Measurements from ENCODE around the gene DLG2.

DNA sequence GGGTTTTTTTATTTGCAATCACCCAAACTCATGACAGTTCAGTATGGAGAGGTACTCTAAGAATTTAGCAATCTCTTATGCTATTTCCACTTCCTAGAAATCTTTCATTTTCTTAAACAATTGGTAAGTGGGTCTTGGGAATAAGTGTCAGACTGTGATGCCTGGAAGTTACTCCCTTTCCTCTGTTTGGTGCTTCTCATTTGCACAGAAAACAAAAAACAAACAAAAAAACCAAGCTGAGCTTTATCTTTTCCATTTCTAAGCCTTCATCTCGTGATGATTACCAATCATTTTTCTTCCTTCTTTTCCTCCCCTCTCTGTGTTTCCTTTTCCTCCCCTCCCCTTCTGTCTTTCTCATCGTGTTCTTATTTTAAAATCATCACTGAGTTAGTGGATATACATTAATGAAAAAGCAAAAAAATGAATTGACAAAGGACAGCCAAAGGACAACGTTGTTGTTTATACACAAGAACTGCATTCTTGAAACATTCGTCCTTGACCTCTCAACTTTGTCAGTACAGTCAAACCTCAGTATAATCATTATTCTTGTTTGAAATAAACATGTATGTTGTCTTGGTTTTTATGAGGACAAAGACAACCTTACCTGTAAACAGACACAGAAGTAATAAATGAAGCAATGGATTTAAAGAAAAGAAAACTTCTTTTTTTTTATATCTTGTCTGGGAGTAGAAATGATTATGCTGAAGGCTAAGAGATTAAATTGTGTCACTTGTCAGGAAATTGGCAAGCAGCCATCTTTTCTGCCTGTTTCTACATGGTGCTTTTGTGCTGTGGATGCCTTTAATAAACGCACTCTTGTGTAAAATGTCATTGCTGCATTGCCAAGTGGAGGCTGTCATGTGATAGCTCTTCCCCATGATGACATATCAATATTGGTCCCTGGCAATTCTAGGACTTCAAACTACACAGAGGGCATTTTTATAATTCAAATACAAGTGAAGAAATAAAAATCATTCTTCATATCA lies 1537.8 kb downstream of the DLG2 start:
- no peak for TF ChIP-seq POLR2A (IDR thresholded peaks at IDR 0.05)
- TF ChIP-seq, protein P1, sequence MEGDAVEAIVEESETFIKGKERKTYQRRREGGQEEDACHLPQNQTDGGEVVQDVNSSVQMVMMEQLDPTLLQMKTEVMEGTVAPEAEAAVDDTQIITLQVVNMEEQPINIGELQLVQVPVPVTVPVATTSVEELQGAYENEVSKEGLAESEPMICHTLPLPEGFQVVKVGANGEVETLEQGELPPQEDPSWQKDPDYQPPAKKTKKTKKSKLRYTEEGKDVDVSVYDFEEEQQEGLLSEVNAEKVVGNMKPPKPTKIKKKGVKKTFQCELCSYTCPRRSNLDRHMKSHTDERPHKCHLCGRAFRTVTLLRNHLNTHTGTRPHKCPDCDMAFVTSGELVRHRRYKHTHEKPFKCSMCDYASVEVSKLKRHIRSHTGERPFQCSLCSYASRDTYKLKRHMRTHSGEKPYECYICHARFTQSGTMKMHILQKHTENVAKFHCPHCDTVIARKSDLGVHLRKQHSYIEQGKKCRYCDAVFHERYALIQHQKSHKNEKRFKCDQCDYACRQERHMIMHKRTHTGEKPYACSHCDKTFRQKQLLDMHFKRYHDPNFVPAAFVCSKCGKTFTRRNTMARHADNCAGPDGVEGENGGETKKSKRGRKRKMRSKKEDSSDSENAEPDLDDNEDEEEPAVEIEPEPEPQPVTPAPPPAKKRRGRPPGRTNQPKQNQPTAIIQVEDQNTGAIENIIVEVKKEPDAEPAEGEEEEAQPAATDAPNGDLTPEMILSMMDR (IDR thresholded peaks at IDR 0.05) = no peak
- TF ChIP-seq EP300 (IDR thresholded peaks at IDR 0.05) = no peak
- TF ChIP-seq POLR2AphosphoS5 (IDR thresholded peaks at IDR 0.05) = no peak

All from suprapubic skin (tissue), 4 donors.